SK-N-SH treated with all-trans-retinoic acid at 6 μM for 48 hours (cell line): ENCODE measurements around the gene HINT2.

ENCODE experiments used
- ARNTL ChIP-seq: fragments of 450-650 bp; formaldehyde crosslinking; IDR thresholded peaks from 2 replicates; pipeline ENCODE4 v1.5.0; 2020; ENCODE audit warnings: low read depth, mild to moderate bottlenecking, moderate library complexity, borderline replicate concordance
- BACH2 ChIP-seq: fragments of 250-450 bp; sonication (Bioruptor Pico); IDR thresholded peaks from 2 replicates; pipeline ENCODE4 v1.9.0; 2021; ENCODE audit warnings: mild to moderate bottlenecking, borderline replicate concordance
- TCF4 ChIP-seq: fragments of 250-450 bp; sonication (Bioruptor Pico); IDR thresholded peaks from 2 replicates; pipeline ENCODE4 v1.8.0; 2021; ENCODE audit warnings: mild to moderate bottlenecking, moderate library complexity, borderline replicate concordance
- ZC3H10 ChIP-seq: fragments of 250-450 bp; sonication (Bioruptor Pico); IDR thresholded peaks from 2 replicates; pipeline ENCODE4 v1.5.1; 2021; ENCODE audit warnings: mild to moderate bottlenecking, moderate library complexity
- ZFP30 ChIP-seq: fragments of 450-650 bp; formaldehyde crosslinking; IDR thresholded peaks from 2 replicates; pipeline ENCODE4 v1.5.0; 2022; ENCODE audit warnings: mild to moderate bottlenecking, moderate library complexity

DNA sequence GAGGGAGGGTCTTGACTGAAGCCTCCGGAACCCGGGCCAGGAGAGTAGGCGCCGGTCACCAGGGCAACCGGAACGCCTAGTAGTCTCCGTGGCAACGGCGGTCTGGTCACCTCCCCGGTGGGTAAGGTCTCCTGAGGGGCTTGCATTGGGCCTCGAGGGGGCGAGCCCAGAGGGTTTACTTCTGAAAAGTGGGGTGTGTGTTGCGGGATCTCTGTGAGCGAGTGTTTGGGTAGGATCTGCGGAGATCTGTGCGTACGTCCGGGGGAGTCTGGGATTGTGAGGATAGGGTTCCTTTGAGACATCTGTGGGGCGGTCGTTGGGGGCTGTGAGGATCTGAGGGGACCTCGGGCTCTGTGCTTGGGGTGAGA lies 13.9 kb upstream of the HINT2 start, which contains the start of gene FAM221B:
- TF ChIP-seq ZC3H10 (no peak), BACH2 (CRISPR knock-in tag) (no peak), ZFP30 (CRISPR knock-in tag) (no peak), TCF4 (CRISPR knock-in tag) (no peak), ARNTL (CRISPR knock-in tag) (no peak)
